SK-N-SH (cell line): ENCODE results near the gene SLC25A53. TPM values are rescaled to one million over a fixed set of nuclear protein-coding genes. Genes with fewer than 3 reads are reported as not detected.

Experiments used
- CTCF ChIA-PET: fragments of 300-600, 350-600 bp; formaldehyde crosslinking; extraction: SDS; loops from one replicate; lab custom pipeline; 2021; lab: Yijun Ruan, JAX
- POLR2A ChIA-PET: fragments of 350-600 bp; sonication (Branson Sonifier 250); formaldehyde crosslinking; extraction: SDS; loops from one replicate; lab custom pipeline; 2020; ENCODE audit warnings: antibody characterized with exemption, inconsistent platforms; lab: Yijun Ruan, JAX
- DNase-seq: peaks from one replicate; pipeline ENCODE4 v3.0.0; 2012
- H2AFZ ChIP-seq: fragments of 200-600 bp; sonication (generic); 2 replicates; pipeline ENCODE4 v1.8.1; 2016; ENCODE audit warnings: antibody characterized with exemption, mild to moderate bottlenecking, low read depth
- H3F3A ChIP-seq: fragments of 200-600 bp; sonication (generic); replicated peaks from 2 replicates; pipeline ENCODE3; 2016; ENCODE audit warnings: antibody characterized with exemption, mild to moderate bottlenecking; ENCODE audit not compliant: insufficient read depth
- H3K27ac ChIP-seq, 2 experiments: fragments of 200-500 bp in 1 of 2; fragments of 200-600 bp in 1 of 2; sonication (Bioruptor generic) in 1 of 2; sonication (generic), shearing (Covaris generic) in 1 of 2; 2 replicates each; pipeline versions ENCODE4 v1.5.1 to v1.6.1; 2014 to 2016; ENCODE audit warnings: low read depth in 2 of 2, inconsistent platforms in 1 of 2, low read length in 1 of 2, mild to moderate bottlenecking in 1 of 2, mixed read lengths in 1 of 2
- H3K27me3 ChIP-seq: fragments of 200-600 bp; sonication (generic), shearing (Covaris generic); 2 replicates; pipeline ENCODE4 v1.6.1; 2016; ENCODE audit warnings: mixed run types; ENCODE audit not compliant: insufficient read depth
- H3K36me3 ChIP-seq, 2 experiments: fragments of 200-500 bp in 1 of 2; fragments of 200-600 bp in 1 of 2; sonication (Bioruptor generic) in 1 of 2; sonication (generic) in 1 of 2; replicated peaks in 1 of 2; 2 replicates each; pipeline versions ENCODE3 to v1.5.1; 2014 to 2016; ENCODE audit warnings: low read length in 1 of 2, mild to moderate bottlenecking in 1 of 2; ENCODE audit not compliant: insufficient read depth in 2 of 2, control insufficient read depth in 1 of 2
- H3K4me1 ChIP-seq, 2 experiments: fragments of 200-500 bp in 1 of 2; fragments of 200-600 bp in 1 of 2; sonication (Bioruptor generic) in 1 of 2; sonication (generic), shearing (Covaris generic) in 1 of 2; 2 replicates each; pipeline versions ENCODE4 v1.5.1 to v1.6.1; 2014 to 2016; ENCODE audit warnings: low read depth in 1 of 2, low read length in 1 of 2, mixed run types in 1 of 2; ENCODE audit not compliant: insufficient read depth in 2 of 2, control insufficient read depth in 1 of 2
- H3K4me2 ChIP-seq: fragments of 200-600 bp; sonication (generic), shearing (Covaris generic); 2 replicates; pipeline ENCODE4 v1.6.1; 2017; ENCODE audit warnings: mixed run types
- H3K4me3 ChIP-seq, 2 experiments: fragments of 200-500 bp in 1 of 2; fragments of 200-600 bp in 1 of 2; sonication (Bioruptor generic) in 1 of 2; sonication (generic), shearing (Covaris generic) in 1 of 2; 2 replicates each; pipeline versions ENCODE4 v1.5.1 to v1.8.1; 2014 to 2016; ENCODE audit warnings: low read depth in 2 of 2, inconsistent platforms in 1 of 2, low read length in 1 of 2, mild to moderate bottlenecking in 1 of 2, mixed read lengths in 1 of 2, moderate library complexity in 1 of 2
- H3K79me2 ChIP-seq: fragments of 200-600 bp; sonication (generic); 2 replicates; pipeline ENCODE4 v1.8.1; 2017; ENCODE audit warnings: mild to moderate bottlenecking; ENCODE audit not compliant: insufficient read depth
- H3K9ac ChIP-seq: fragments of 200-600 bp; sonication (generic); 2 replicates; pipeline ENCODE4 v1.6.1; 2017; ENCODE audit warnings: mixed run types
- H3K9me2 ChIP-seq: fragments of 200-600 bp; sonication (generic); 2 replicates; pipeline ENCODE4 v1.6.1; 2017; ENCODE audit warnings: mixed run types
- H3K9me3 ChIP-seq: fragments of 200-600 bp; sonication (generic); 2 replicates; pipeline ENCODE4 v1.6.1; 2017; ENCODE audit warnings: mixed run types, mild to moderate bottlenecking, moderate library complexity
- H4K20me1 ChIP-seq: fragments of 200-600 bp; sonication (generic); 2 replicates; pipeline ENCODE4 v1.6.1; 2017; ENCODE audit warnings: mild to moderate bottlenecking, mixed run types; ENCODE audit not compliant: insufficient read depth
- CHD2 ChIP-seq: fragments of 150-350 bp; IDR thresholded peaks from 2 replicates; pipeline ENCODE4 v1.6.1; 2018; ENCODE audit warnings: low read length; ENCODE audit not compliant: partially characterized antibody
- EZH2phosphoT487 ChIP-seq: fragments of 200-600 bp; sonication (generic); IDR thresholded peaks from 2 replicates; pipeline ENCODE4 v1.6.1; 2017; ENCODE audit warnings: low read depth, mixed run types, mild to moderate bottlenecking, antibody characterized with exemption, moderate library complexity, borderline replicate concordance
- FOXJ3 ChIP-seq: sonication (generic); formaldehyde crosslinking; IDR thresholded peaks from 2 replicates; pipeline ENCODE4 v1.5.1; 2020; ENCODE audit warnings: mild to moderate bottlenecking, missing genetic modification reagents
- GATA2 ChIP-seq: sonication (generic); formaldehyde crosslinking; IDR thresholded peaks from 2 replicates; pipeline ENCODE4 v1.5.0; 2020; ENCODE audit warnings: mild to moderate bottlenecking, missing genetic modification reagents
- NRF1 ChIP-seq: IDR thresholded peaks from 2 replicates; pipeline ENCODE4 v1.6.1; 2012; ENCODE audit warnings: low read depth, mild to moderate bottlenecking, low read length
- REST ChIP-seq: IDR thresholded peaks from 2 replicates; pipeline ENCODE4 v1.6.1; 2012; ENCODE audit warnings: mild to moderate bottlenecking, low read depth, low read length, moderate library complexity
- SIN3A ChIP-seq: IDR thresholded peaks from 2 replicates; pipeline ENCODE4 v1.6.1; 2012; ENCODE audit warnings: low read depth, mild to moderate bottlenecking, low read length, moderate library complexity, borderline replicate concordance
- TCF12 ChIP-seq: IDR thresholded peaks from 2 replicates; pipeline ENCODE4 v1.4.0; 2012
- USF2 ChIP-seq: fragments of 150-350 bp; IDR thresholded peaks from 2 replicates; pipeline ENCODE4 v1.6.1; 2017; ENCODE audit warnings: antibody characterized with exemption, low read length, low read depth, borderline replicate concordance
- ZBTB33 ChIP-seq: IDR thresholded peaks from 2 replicates; pipeline ENCODE4 v1.4.0; 2012; ENCODE audit warnings: low read depth, borderline replicate concordance
- WGBS: methylation state at CpG from one replicate; pipeline ENCODE4 v1.1.6; 2017; ENCODE audit warnings: low lambda C conversion rate; 5-methylcytosine and 5-hydroxymethylcytosine counted together
- polyA plus RNA-seq, 3 experiments: library from polyadenylated mRNA; depleted of rRNA; stranded (reverse); fragments of >200 nt; gene quantifications; 2 replicates each; pipeline ENCODE4 v1.2.3, GENCODE V29; 2012

SLC25A53 gene
- polyA plus RNA-seq, 1 of the 3 experiments (the other 2 are of a cell fraction), result 5.9 TPM

GRCh38 chrX:104172121-104172520 is 15.3 kb upstream of the SLC25A53 start:
- WGBS, result 50% methylated on average over 6 of the region's 6 CpGs
- CTCF ChIA-PET, result no interaction called here

More at GRCh38 chrX:104172121-104172520, 15.3 kb upstream of the SLC25A53 start:
- Histone ChIP-seq H3K4me2 (no peak overlapping the region), H2AFZ (no peak overlapping the region), H3K9me2 (no peaks in the 10 kb centered on the region), H3F3A (no peaks in the 10 kb centered on the region), H3K27me3 (peaks cover 3% of the 10 kb centered on the region; the same call in 1 of the 2 replicates), H3K4me3 (no peak overlapping the region), H3K36me3 (peaks cover 8 to 10% of the 10 kb centered on the region in 2 experiments), H3K9ac (no peak overlapping the region), H3K79me2 (peaks cover 70% of the 10 kb centered on the region), H3K4me1 (no peaks in the 10 kb centered on the region; a peak in 2 of 4 replicates), H4K20me1 (peaks cover 19% of the 10 kb centered on the region), H3K27ac (no peak overlapping the region), H3K9me3 (no peaks in the 10 kb centered on the region)
- TF ChIP-seq USF2 (no peak), SIN3A (no peak), FOXJ3 (CRISPR knock-in tag) (no peak), GATA2 (no peak), TCF12 (no peak), EZH2phosphoT487 (no peak), CHD2 (no peak), NRF1 (no peak), REST (no peak), ZBTB33 (no peak)
- POLR2A ChIA-PET, result no interaction called here
- no peak for DNase-seq
